ENCODE measurements around the gene CFAP90. TPM values are rescaled to one million over a fixed set of nuclear protein-coding genes. Genes with fewer than 3 reads are reported as not detected.

Gene CFAP90, protein sequence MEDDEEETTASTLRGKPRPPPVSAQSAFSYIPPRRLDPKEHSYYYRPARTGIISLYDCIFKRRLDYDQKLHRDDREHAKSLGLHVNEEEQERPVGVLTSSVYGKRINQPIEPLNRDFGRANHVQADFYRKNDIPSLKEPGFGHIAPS
- not detected for total RNA-seq
- long read RNA-seq, result 0 reads

DNA sequence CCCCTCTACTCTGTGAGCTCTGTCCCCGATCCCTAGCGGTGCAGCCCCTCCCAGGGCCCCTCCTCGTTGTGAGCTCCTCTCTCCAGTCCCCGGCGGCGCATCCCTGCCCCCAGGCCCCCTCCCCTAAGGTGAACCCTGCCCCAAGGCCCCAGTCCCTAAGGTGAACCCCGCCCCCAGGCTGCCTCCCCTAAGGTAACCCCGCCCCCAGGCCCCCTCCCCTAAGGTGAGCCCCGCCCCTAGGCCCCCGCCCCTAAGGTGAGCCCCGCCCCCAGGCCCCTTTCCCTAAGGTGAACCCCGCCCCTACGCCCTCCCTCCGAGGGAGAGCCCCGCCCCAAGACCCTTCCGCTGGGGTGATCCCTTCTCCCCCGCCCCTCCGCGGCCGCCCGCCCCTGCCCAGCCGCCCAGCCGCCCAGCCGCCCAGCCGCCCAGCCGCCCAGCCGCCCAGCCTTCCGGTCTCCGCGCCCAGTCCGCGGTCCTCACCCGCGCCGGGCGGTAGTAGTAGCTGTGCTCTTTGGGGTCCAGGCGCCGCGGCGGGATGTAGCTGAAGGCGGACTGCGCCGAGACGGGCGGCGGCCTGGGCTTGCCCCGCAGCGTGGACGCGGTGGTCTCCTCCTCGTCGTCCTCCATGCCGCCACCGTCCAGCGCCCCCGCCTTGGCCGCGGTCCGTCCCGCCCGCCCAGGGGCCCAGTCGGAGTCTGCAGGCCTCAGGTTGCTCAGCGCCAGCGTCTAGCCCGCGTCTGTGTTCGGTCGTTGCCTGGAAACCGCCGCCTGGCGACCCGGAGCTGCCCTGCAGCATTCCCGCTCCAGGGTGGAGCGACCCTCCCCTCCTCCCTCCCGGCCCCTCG is at the start of gene CFAP90:
Gene CFAP90 (minus strand): TSS at position 739 of the 845 bp plus-strand sequence. CDS start 112 bp downstream, at position 627.
- no peak for DNase-seq (ENCODE audit: low spot score)
- intact Hi-C loops (cut with DNase I), result no loop called here

DNA sequence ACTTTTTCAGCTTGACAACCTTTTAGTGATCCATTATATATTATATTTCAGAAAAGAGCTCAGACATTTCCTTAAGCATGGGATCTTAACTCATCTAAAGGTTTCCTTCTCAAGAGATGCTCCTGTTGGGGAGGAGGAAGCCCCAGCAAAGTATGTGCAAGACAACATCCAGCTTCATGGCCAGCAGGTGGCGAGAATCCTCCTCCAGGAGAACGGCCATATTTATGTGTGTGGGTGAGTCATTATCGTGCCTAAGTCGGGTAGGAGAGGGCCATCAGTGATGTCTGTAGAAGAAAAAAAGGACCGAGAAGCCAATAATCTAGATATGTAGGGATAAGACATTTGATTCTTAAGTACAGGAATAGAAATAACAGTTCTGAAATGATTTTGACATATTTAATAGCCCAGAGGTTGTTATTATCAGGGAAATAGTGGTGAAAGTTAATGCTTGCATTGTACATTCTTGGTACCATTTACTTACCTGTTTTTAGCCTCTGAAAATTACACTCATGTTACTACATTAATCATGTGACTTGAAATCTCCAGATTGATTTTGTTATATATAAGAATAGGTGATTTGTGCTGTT is 46.2 kb upstream of the CFAP90 start:
- DNase-seq (ENCODE audit: low spot score), result no peak
- intact Hi-C loops (cut with DNase I), result no loop called here

DNA sequence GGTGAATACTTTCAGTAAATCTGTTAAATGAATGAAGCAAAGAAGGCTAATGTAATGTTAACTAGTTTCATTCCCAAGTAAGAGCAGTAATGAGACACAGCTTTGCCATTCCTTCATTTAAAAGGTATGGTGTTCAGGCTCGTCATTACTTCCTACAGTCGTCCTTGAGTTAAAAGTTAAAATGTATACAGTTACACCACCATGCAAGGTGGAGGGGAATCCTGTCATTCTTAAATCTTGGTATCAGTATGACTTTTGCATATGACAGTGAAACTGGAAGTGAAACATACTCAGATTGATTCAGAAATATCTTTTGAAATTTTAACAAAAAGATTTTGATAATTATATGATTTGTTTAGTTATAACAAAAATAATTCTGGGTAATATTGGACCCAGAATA is 43.9 kb upstream of the CFAP90 start:
- DNase-seq (ENCODE audit: low spot score), result no peak

DNA sequence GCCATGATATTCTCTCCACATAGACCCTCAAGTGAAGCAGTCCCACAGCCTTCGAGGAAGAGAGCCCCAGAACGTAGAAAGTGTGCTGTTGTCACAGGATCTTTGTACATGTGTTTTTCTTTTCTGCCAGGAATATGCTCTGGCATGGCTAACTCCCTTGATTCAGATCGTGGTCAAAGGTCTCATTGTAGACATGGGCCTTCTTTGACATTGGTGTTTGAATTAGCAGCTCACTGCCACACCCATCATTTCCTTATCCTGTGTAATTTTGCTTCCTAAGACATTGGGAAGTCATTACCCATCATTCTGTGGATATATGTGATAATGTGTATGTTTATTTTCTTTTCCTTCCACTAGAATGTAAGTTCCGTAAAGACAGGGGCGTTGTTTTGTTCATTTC is 43.5 kb upstream of the CFAP90 start:
- DNase-seq (ENCODE audit: low spot score), result no peak
- intact Hi-C loops (cut with DNase I), result no loop called here

More for the DNA sequence above, 43.9 kb upstream of the CFAP90 start:
- intact Hi-C loops (cut with DNase I), result no loop called here

DNA sequence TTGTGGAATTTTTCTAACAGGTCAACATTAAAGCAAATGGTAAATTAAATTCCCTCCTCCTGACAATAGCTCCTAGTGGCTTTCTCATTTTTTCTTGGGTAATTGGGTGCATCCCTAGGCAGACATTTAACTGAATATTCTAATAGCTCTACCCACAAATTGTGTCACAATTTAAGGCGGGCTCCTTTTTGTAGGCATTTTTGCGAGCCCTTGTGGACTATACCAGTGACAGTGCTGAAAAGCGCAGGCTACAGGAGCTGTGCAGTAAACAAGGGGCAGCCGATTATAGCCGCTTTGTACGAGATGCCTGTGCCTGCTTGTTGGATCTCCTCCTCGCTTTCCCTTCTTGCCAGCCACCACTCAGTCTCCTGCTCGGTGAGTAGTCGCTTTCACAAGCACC is 38.0 kb upstream of the CFAP90 start:
- intact Hi-C loops (cut with DNase I), result no loop called here
- DNase-seq (ENCODE audit: low spot score), result no peak

DNA sequence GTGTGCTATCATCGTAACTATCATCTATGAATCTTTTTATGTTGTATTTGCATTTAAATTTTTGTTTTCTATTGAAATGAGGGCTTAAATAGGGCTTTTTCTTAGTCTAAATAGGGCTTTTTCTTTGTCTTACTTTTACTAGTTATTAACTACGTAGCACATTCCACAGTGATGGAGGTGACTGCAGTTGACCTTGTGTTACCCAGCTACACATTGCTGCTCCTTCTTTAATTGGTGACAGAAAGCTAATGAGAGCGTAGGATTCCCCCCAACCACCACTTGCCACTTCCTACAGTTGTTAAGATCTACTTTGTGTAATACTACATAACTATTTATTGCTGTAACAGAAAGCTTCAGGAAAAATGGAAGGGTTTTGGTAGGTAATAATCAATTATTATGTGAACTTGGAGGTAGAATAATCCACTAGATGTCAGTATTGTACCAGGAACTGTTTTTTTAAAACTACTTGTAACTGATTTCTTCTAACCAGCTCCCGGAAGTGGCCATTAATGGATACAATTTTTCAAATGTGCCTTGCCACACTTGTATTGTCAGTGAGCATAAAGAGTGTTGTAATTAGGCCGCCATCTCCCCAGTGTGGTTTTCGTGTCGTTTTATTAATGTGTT is 36.0 kb upstream of the CFAP90 start:
- DNase-seq (ENCODE audit: low spot score), result no peak
- intact Hi-C loops (cut with DNase I), result no loop called here

DNA sequence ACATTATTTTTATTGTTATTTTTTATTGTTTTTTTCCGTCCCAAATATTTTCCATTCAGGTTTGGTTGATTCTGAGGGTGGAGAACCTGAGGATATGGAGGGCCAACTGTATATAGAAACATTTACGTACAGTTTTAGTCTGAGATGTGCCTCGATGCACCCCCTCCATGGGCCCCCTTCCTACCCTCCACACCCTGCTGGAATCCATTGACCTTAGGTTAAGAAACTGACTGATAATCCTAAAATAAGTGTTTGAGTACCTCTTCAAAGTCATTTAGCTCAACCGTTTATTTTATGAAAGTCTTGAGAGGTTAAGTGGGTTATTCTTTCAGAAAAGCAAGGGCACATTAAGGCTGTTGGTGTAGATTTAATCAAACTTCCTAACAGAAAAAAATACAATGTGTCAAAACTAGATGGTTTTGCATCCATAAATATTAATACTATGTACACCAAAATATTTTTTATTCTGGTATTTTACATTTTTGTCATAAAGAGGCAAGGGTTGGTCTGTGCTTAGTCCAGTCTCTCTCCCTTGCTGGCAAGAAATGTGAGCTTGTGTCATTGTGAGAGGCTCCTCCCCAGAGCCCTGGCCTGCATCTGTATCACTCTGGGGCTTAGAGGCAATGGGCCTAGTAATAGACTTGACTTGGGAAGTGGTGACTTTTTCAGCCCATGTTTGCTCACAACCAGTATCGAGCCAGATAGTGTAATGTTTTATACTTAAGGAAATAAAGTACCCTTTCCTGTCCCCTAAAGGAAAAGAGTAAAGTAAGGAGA is 33.7 kb upstream of the CFAP90 start:
- intact Hi-C loops (cut with DNase I), result no loop called here
- DNase-seq (ENCODE audit: low spot score), result no peak

DNA sequence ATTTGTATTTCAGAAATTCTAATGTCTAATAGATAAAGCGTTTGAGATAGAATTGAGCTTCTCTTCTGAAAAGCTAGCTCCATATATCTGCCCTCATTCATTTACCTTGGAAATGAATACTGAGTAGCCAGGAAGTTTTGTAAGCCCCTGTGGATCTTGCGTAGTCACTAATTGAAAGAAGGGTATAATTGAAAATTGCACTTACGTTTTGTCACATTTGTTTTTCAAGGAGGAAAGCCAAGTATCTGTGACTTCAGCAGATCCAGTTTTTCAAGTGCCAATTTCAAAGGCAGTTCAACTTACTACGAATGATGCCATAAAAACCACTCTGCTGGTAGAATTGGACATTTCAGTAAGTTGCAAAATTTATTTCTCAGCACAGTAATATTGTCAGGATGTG is 32.0 kb upstream of the CFAP90 start:
- DNase-seq (ENCODE audit: low spot score), result no peak
- intact Hi-C loops (cut with DNase I), result no loop called here

DNA sequence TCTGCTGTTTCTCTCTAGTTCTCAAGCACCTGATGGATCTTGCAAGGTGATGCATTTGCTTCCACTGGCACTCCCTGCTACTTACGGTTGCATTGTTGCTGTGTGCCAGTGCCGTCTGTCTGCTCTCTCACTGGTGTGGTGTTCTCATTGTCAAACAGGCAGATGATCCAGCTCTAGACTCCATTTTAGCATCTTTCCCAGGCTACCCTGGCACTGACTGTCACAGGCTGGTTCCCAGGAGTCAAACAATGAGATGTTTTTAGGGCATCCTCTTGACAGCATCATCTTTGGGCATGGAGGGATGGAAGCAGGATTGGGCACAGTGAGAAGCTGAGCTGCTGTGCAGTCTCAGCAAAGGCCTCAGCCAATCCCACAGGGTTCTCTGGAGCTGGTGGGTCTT is 30.9 kb upstream of the CFAP90 start:
- intact Hi-C loops (cut with DNase I), result no loop called here
- DNase-seq (ENCODE audit: low spot score), result no peak

DNA sequence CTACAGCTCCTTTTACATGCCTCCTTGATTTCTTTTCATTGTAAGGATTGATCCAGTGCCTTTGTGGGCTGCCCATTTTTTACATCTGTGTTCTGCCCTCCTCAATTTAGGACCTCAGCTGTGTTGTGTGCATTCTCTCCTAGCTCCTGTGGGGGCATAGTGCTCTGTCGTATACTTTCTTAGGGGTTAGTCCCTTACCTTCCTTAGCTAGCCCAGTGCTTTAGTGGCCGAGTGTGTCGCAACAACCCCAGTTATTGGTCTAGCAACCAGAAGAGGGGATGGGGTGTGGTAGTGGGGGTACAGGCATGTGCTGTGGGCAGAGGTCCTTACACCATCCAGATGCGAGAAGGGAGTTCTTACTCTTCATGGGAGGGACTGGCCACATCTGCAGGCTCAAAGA is 30.2 kb upstream of the CFAP90 start:
- DNase-seq (ENCODE audit: low spot score), result no peak
- intact Hi-C loops (cut with DNase I), result no loop called here

DNA sequence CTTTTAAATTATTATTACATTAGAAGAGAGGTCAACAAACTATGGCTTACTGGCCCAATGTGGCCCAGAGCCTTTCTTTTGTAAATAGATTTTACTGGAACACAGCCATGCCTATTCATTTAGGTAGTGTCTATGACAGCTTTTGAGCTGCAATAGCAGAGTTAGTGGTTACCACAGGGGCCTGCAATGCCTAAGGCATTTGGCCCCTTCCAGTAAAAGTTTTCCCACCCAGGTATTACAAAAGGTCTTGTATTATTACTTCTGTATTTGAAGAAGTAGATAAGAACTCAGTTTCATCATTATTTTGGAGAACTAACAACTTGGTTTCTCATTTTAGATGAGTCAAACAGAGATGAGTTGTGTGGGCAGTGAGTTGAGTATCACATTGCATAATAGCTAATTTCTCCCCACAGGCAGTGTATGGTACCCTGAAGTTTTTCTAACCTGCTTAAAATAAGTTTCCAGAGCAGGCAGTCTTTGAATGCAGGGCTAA is 27.5 kb upstream of the CFAP90 start:
- intact Hi-C loops (cut with DNase I), result no loop called here
- DNase-seq (ENCODE audit: low spot score), result no peak

DNA sequence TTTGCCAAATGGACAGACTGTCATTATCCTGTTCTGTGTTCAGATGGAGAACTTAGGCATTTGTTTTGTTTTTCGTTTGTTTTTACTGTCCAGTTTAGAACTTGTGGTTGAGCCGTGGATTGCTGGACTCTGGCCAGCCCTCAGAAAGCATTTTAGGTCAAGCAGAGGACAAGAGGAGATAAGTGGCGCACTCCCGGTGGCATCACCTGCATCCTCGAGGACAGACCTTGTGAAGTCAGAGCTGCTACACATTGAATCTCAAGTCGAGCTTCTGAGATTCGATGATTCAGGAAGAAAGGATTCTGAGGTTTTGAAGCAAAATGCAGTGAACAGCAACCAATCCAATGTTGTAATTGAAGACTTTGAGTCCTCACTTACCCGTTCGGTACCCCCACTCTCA is 26.9 kb upstream of the CFAP90 start:
- intact Hi-C loops (cut with DNase I), result no loop called here
- DNase-seq (ENCODE audit: low spot score), result no peak

DNA sequence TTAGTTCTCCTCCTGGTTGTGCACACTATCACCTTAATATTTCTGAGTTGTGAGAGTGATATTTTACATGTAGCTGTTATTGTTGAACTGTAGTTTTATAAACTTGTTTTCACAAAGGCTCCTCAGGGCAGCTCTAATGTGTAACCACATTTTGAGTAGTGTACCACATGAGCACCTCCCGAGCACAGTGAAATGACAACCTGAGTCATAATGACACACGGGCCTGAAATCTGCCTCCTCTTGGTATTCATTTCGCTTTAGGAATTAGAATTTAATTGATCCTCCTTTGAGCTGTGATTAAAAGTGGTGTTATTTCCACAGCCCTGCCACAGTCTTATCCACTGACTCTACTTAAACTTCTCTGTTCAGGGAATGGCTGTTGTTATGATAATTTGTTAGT is 25.9 kb upstream of the CFAP90 start:
- intact Hi-C loops (cut with DNase I), result no loop called here
- no peak for DNase-seq (ENCODE audit: low spot score)

DNA sequence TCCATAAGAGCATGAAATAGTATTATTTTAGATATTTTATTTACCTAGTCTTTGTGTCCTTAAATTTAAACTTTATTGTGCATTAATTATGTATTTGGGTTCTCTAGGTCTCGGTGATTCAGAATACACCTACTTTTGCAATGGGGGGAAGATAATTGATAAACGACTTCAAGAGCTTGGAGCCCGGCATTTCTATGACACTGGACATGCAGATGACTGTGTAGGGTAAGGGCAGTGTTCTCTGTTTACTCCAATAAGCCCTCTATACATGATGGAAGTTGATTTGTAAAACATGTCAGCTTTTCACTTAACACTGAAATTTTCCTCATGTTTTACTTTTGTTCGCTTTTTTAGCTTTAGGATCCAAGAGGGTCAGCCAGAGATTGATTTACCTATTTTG is 24.2 kb upstream of the CFAP90 start:
- intact Hi-C loops (cut with DNase I), result no loop called here
- no peak for DNase-seq (ENCODE audit: low spot score)

DNA sequence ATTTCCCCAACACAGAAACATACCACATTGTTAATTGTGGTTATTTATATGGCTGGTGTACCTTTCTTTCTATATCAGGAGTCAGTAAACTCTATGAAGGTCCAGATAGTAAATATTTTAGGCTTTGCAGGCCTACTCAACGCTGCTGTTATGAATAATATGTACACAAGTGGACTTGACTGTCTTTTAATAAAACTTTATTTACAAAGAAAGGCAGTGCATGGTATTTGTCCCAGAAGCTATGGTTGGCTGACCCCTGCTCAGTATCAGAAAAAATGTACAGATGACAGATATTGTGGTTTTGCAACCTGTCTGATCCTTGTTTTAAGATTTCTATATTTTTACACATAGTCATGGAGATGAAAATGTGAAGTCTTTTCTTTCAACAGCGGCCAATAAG is 23.7 kb upstream of the CFAP90 start:
- DNase-seq (ENCODE audit: low spot score), result no peak
- intact Hi-C loops (cut with DNase I), result no loop called here

DNA sequence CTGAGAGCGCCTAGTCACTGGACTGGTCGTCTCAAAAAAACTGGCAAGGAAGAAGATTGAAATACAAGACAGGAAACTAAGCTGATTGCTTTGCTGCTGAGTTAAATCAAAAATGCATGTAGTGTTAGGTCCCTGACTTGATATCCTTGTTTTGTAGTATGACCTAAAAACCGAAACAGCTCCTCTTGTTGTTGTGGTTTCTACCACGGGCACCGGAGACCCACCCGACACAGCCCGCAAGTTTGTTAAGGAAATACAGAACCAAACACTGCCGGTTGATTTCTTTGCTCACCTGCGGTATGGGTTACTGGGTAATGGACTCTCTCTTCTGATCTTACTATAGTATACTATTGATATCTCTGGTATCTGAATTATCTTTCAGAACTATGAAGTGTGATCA is 22.3 kb upstream of the CFAP90 start:
- no peak for DNase-seq (ENCODE audit: low spot score)
- intact Hi-C loops (cut with DNase I), result no loop called here

DNA sequence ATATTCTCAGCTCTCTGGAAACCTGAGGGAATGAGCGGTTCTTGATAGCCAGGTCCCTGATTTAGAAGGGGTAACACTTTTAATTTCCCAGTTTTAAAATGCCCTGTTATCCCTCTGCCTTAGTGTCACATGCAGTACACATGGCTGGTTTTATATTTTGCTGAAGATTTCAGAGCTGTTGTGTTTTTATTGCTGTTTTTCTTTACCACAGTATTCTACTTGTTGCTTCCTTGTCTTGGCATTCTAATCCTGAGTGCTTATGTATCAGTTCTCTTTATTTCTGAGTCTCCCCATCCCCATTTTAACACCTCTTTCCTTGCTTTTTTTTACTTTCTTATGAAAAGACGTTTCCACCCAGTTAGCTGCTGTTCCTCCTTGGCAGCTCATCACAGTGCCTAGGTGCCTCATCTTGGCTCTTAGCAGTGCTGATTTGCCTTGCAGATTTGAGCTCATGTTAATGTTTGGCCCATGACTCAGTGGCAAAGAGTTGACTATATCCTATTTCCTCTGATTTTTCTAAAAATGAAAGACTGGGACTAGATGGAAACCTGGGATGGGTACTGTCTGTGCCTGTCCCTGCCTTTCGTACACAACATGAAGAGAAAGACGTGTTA is 21.7 kb upstream of the CFAP90 start:
- no peak for DNase-seq (ENCODE audit: low spot score)
- intact Hi-C loops (cut with DNase I), result no loop called here

DNA sequence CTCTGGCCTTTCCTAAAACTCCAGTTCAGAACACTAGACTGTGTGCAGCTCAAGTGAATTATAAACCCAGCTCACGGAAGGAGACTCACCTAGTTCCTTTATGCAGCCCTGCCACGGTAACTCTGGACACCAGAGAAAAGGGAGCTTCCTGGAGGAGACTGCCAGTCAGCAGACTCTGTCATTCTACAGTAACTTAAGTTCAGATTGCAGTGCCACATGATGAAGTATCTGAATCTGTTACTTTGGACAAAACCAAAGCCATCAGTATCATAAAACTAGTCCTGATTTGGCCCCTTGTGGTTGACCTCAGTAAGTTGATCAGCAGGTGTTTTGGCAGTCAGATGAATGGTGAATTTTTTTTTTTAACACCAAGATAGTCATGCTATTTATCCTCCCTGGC is 20.7 kb upstream of the CFAP90 start:
- intact Hi-C loops (cut with DNase I), result no loop called here
- DNase-seq (ENCODE audit: low spot score), result no peak

DNA sequence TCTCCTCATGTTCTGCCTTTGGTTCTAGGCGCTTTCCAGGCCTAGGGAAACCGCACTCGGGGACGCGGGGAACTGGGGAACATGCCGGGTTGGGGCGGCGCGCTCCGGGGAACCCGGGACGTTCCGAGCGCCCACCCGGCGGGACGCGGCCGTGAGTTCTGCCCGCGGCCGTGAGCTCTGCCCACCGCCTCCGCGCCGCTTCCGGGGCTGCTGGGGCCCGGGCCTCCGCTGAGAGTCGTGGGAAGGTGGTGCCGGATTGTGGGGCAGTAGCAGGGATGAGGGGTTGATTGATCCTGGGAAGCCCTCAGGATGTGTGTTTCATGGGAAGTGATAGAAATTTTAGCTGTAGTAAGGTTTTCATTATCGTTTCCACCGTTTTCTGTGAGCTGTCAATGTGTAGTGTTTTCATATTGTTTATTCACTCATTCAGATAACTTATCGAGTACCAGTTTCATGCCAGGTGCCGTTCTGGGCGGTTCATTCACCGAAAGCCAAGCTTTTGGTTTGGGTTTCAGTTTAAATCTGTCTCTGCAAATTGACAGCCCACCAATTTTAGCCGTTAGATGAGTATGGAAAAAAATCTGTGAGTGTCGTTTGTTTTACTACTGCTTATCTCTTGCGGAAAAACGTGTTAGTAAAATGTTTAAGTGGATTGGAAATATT is 18.7 kb upstream of the CFAP90 start:
- no peak for DNase-seq (ENCODE audit: low spot score)

More for the DNA sequence above, 18.7 kb upstream of the CFAP90 start:
- intact Hi-C loops (cut with DNase I), result no loop called here

Data from cardiac septum (tissue), 1 donor.